ENCODE results near the gene RAD51B. TPM values are rescaled to one million over a fixed set of nuclear protein-coding genes. Genes with fewer than 3 reads are reported as not detected.

RAD51B gene
- total and polyA plus RNA-seq, 2 of the 13 experiments (the other 11 are each of a cell fraction or from before 2014, with no cell fraction given): 7.0 to 9.5 TPM

GRCh38 chr14:68482772-68483395, 663.3 kb downstream of the RAD51B start:
- intact Hi-C loops (cut with micrococcal nuclease; ENCODE audit: unreplicated experiment) (no loop called here), in situ Hi-C loops (cut with HindIII; ENCODE audit: extremely low pct_ligation_motif_present, low pct_unique_long_range_greater_than_20kb) (no loop called here)
- TF ChIP-seq NCOA5 (CRISPR knock-in tag; IDR thresholded peaks at IDR 0.05): no peak
- H3K4me1 ChIP-seq (ENCODE audit: insufficient read depth, low read length): peaks cover 46% of the 10 kb centered on the region
- no peak overlapping the region for H3K4me2 ChIP-seq (ENCODE audit: low read depth, low read length)
- DNase-seq (ENCODE audit: low spot score): no peak
- no peaks in the 10 kb centered on the region for H3K79me2 ChIP-seq (ENCODE audit: insufficient read depth, low read length)
- H4K20me1 ChIP-seq (ENCODE audit: insufficient read depth, low read length): no peaks in the 10 kb centered on the region
- no peak for ATAC-seq
- no peak overlapping the region for H2AFZ ChIP-seq (ENCODE audit: low read length)
- H3K27ac ChIP-seq (ENCODE audit: extremely low read length, insufficient read depth, low read length): no peak overlapping the region
- CTCF ChIA-PET (ENCODE audit: low intra/inter-chr PET ratio, low total read pairs): no interaction called here
- BruUV-seq (replicated peaks): no TSS peak
- FAIRE-seq: no peak
- WGBS (ENCODE audit: low lambda C conversion rate): 92% methylated on average over 1 of the region's 1 CpG
- no peaks in the 10 kb centered on the region for H3K36me3 ChIP-seq (replicated peaks in 1 of 2; ENCODE audit: control insufficient read depth in 1 of 2, insufficient read depth in 2 of 2, low read length in 2 of 2)
- POLR2A ChIA-PET: no interaction called here
- H3K9ac ChIP-seq (ENCODE audit: insufficient read depth, low read depth, low read length): no peak overlapping the region
- H3K9me3 ChIP-seq (ENCODE audit: low read length): no peaks in the 10 kb centered on the region
- H3K27me3 ChIP-seq (ENCODE audit: control insufficient read depth in 1 of 2, insufficient read depth in 2 of 2, low read length in 2 of 2): no peaks in the 10 kb centered on the region
- H3K4me3 ChIP-seq (replicated peaks in 1 of 3; ENCODE audit: insufficient read depth in 1 of 3, low read depth in 2 of 3, low read length in 3 of 3): no peak overlapping the region

DNA sequence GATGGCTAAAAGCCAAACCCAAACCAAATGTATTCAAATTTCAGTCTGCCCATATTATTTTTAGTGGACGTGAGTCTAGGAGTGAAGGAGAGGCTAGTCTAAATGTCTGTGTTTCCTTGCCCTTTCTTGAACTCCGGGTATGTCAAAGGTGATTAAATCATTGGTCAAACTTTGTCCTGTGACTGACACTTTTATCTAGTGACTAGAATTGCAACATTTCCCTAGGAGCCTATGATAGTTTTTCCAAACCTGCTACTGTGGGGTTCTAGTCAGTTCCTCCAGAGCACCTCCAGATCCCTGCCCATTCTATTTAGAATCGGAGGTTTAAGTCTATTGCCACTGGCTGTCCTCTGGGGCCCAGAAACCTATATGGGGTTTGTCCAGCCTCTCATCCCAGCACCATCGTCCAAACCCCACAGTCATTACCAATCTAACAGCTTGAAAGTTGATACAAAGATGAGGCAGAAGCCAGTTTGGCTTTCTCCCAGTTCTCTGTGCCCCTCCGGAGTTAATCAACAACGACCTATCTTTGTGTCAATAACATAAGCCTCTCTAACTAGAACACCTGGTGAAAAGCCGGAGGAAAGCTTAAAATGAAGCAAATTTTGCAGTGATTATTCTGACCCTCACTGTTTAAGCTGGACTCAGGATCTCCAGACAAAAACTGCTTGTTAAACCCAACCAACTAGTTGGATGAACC, 666.6 kb downstream of the RAD51B start:
- H3K9me3 ChIP-seq (ENCODE audit: low read length): no peaks in the 10 kb centered on the region
- DNase-seq (ENCODE audit: low spot score): peak; percentile 50
- ChIA-PET POLR2A (interaction anchor here (0.8 kb wide), 1 partner anchor 14 kb away, joined by 3 read pairs; no protein-coding TSS in a partner anchor), CTCF (ENCODE audit: low intra/inter-chr PET ratio, low total read pairs) (no interaction called here)
- WGBS (ENCODE audit: low lambda C conversion rate): 12% methylated on average over 7 of the region's 7 CpGs
- FAIRE-seq: peak; percentile 63
- H3K4me3 ChIP-seq (replicated peaks in 1 of 3; ENCODE audit: insufficient read depth in 1 of 3, low read depth in 2 of 3, low read length in 3 of 3): no peak overlapping the region
- no peaks in the 10 kb centered on the region for H4K20me1 ChIP-seq (ENCODE audit: insufficient read depth, low read length)
- ATAC-seq: peak; percentile 90
- intact Hi-C loops (cut with micrococcal nuclease; ENCODE audit: unreplicated experiment): no loop called here
- no peak overlapping the region for H2AFZ ChIP-seq (ENCODE audit: low read length)
- H3K4me2 ChIP-seq (ENCODE audit: low read depth, low read length): peak overlapping the region; percentile 45
- H3K27ac ChIP-seq (ENCODE audit: extremely low read length, insufficient read depth, low read length): no peak overlapping the region
- H3K9ac ChIP-seq (ENCODE audit: insufficient read depth, low read depth, low read length): no peak overlapping the region
- no peaks in the 10 kb centered on the region for H3K27me3 ChIP-seq (ENCODE audit: control insufficient read depth in 1 of 2, insufficient read depth in 2 of 2, low read length in 2 of 2)
- BruUV-seq (replicated peaks): no TSS peak
- in situ Hi-C loops (cut with HindIII; ENCODE audit: extremely low pct_ligation_motif_present, low pct_unique_long_range_greater_than_20kb): no loop called here
- H3K4me1 ChIP-seq (ENCODE audit: insufficient read depth, low read length): peaks cover 46% of the 10 kb centered on the region
- H3K36me3 ChIP-seq (replicated peaks in 1 of 2; ENCODE audit: control insufficient read depth in 1 of 2, insufficient read depth in 2 of 2, low read length in 2 of 2): no peaks in the 10 kb centered on the region
- H3K79me2 ChIP-seq (ENCODE audit: insufficient read depth, low read length): no peaks in the 10 kb centered on the region
- TF ChIP-seq GATAD2A (CRISPR knock-in tag; IDR thresholded peaks at IDR 0.05) (0 out of 2 replicates have a peak, but pooled peaks have one; percentile 12), ZBTB40 (IDR thresholded peaks at IDR 0.05) (no peak), ZBTB40 (CRISPR knock-in tag; IDR thresholded peaks at IDR 0.05) (no peak), TEF (CRISPR knock-in tag; IDR thresholded peaks at IDR 0.05) (no peak), ZC3H4 (CRISPR knock-in tag; IDR thresholded peaks at IDR 0.05; ENCODE audit: borderline replicate concordance) (no peak)

Measured in HepG2 (cell line).